ENCODE results near the gene C3orf22. TPM values are rescaled to one million over a fixed set of nuclear protein-coding genes. Genes with fewer than 3 reads are reported as not detected.

The C3orf22 gene
- total and polyA plus RNA-seq, 2 experiments from 2014 or later = not detected

DNA sequence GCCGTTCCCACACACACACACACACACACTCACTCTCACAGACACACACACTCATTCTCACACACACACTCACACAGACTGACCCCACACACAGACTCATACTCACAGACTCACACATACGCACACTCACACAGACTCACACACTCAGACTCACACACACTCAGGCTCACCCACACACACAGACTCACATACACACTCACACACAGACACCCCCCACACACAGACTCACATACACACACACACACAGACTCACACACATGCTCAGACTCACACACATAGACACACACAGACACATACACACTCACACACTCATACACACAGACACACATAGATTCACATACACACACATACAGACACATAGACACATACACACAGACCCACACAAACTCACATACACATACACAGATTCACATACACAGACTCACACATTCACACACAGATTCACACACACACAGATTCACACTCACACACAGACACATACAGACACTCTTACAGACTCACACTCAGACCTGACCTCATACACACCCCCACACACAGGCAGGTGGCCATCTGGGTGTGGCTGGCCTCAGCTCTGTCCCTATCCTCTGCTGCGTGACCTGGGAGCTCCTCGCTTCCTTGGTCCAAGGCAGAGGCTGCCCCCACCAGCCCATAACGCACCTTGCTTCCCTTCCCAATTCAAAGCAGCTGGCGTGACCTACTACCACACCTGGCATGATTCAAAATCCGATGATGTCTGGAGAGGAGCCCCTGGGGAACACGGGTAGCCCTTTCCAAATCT lies 1.9 kb downstream of the C3orf22 start:
- Histone ChIP-seq H3K4me1 (ENCODE audit: insufficient read depth) (no peaks in the 10 kb centered on the region), H3K27ac (no peak overlapping the region), H3K9ac (no peak overlapping the region), H3K4me3 (no peak overlapping the region), H3K27me3 (replicated peaks; ENCODE audit: insufficient read depth) (peaks cover 3% of the 10 kb centered on the region; the same call in 1 of the 2 replicates), H3K9me3 (ENCODE audit: low read depth) (no peaks in the 10 kb centered on the region), H2AFZ (no peak overlapping the region), H3K79me2 (ENCODE audit: insufficient read depth) (no peaks in the 10 kb centered on the region), H3K36me3 (ENCODE audit: low read depth) (no peaks in the 10 kb centered on the region), H3K9me2 (ENCODE audit: insufficient read depth) (no peaks in the 10 kb centered on the region), H3K4me2 (ENCODE audit: unreplicated experiment) (no peak overlapping the region), H3F3A (ENCODE audit: insufficient read depth) (no peaks in the 10 kb centered on the region), H4K20me1 (ENCODE audit: insufficient read depth) (no peaks in the 10 kb centered on the region)
- 73 to 79% methylated on average over 8 of the region's 8 CpGs for WGBS, 2 experiments (ENCODE audit: low coverage in 1 of 2, low lambda C conversion rate in 2 of 2, missing lambda C conversion rate in 2 of 2)
- in situ Hi-C loops (cut with MboI) = no loop called here
- no peak for DNase-seq
- TF ChIP-seq EZH2phosphoT487 (IDR thresholded peaks at IDR 0.05; ENCODE audit: insufficient read depth, low read depth) = no peak

- WGBS, 2 experiments (ENCODE audit: low coverage in 1 of 2, low lambda C conversion rate in 2 of 2, missing lambda C conversion rate in 2 of 2) = 60 to 68% methylated on average over 10 of the region's 10 CpGs
- no peak overlapping the region for H3K27ac ChIP-seq
Observed at GRCh38 chr3:126555795-126556636, 2.7 kb downstream of the C3orf22 start.

DNA sequence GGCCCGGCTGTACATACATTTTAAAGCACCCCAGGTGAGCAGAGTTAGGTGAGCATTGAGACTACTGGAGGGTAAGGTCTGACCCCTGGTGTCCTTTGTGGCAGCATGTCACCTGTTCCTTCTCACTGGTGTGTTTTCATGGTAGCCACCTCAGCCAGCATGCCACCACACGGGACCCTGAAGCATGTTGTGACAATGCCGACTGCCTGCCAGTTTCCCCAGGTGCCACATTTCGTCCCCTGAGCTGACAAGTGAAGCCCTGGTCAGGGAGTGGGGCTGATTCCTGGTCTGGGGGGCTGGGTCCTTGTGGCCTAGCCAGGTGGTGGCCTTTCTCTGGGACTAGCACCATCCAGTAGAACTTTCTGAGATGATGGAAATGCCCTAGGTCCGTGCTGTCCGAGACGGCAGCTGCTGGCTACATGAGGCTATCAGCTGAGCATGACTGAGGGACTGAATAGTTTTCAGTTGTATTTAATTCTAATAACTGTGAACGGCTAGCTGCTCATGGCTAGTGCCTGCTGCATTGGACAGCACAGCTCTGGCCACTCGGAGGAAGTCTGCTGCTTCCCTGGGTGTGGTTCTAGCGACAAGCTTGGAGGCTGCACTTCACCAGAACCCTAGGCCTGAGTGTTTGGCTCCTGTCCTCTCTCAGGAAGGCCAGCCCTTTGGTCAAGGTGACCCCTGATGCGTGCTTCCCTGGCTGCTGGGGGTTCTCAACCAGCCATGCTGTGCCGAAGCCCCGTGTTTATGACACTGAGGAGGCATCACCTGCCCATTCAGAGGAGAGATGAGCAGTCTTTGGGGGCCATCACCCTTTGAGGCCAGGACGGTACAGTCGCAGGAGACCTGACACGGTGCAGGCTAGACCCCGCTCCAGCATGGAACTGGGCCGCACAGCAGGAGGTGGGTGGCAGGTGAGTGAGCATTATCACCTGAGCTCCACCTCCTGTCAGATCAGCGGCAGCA lies 3.9 kb downstream of the C3orf22 start:
- no peaks in the 10 kb centered on the region for H3F3A ChIP-seq (ENCODE audit: insufficient read depth)
- no peak for DNase-seq
- no peaks in the 10 kb centered on the region for H3K79me2 ChIP-seq (ENCODE audit: insufficient read depth)
- no peak overlapping the region for H3K4me3 ChIP-seq
- H3K4me1 ChIP-seq (ENCODE audit: insufficient read depth) = no peaks in the 10 kb centered on the region
- H2AFZ ChIP-seq = no peak overlapping the region
- no peak for TF ChIP-seq EZH2 (IDR thresholded peaks at IDR 0.05; ENCODE audit: insufficient read depth, poor library complexity, severe bottlenecking)
- TF ChIP-seq EZH2phosphoT487 (IDR thresholded peaks at IDR 0.05; ENCODE audit: insufficient read depth, low read depth) = no peak
- no peak overlapping the region for H3K9ac ChIP-seq
- H3K27me3 ChIP-seq (replicated peaks; ENCODE audit: insufficient read depth) = no peaks in the 10 kb centered on the region
- H3K36me3 ChIP-seq (ENCODE audit: low read depth) = no peaks in the 10 kb centered on the region
- 72 to 76% methylated on average over 19 of the region's 19 CpGs for WGBS, 2 experiments (ENCODE audit: low coverage in 1 of 2, low lambda C conversion rate in 2 of 2, missing lambda C conversion rate in 2 of 2)
- no peaks in the 10 kb centered on the region for H4K20me1 ChIP-seq (ENCODE audit: insufficient read depth)
- H3K9me2 ChIP-seq (ENCODE audit: insufficient read depth) = no peaks in the 10 kb centered on the region
- in situ Hi-C loops (cut with MboI) = no loop called here
- H3K27ac ChIP-seq = no peak overlapping the region
- no peak overlapping the region for H3K4me2 ChIP-seq (ENCODE audit: unreplicated experiment)
- no peaks in the 10 kb centered on the region for H3K9me3 ChIP-seq (ENCODE audit: low read depth)

More at GRCh38 chr3:126555795-126556636, 2.7 kb downstream of the C3orf22 start:
- no peaks in the 10 kb centered on the region for H3K9me3 ChIP-seq (ENCODE audit: low read depth)
- no peak overlapping the region for H2AFZ ChIP-seq
- H3K9ac ChIP-seq = no peak overlapping the region
- no peaks in the 10 kb centered on the region for H3F3A ChIP-seq (ENCODE audit: insufficient read depth)
- H3K4me3 ChIP-seq = no peak overlapping the region
- no peaks in the 10 kb centered on the region for H3K36me3 ChIP-seq (ENCODE audit: low read depth)
- no peaks in the 10 kb centered on the region for H3K4me1 ChIP-seq (ENCODE audit: insufficient read depth)
- H4K20me1 ChIP-seq (ENCODE audit: insufficient read depth) = no peaks in the 10 kb centered on the region
- H3K4me2 ChIP-seq (ENCODE audit: unreplicated experiment) = no peak overlapping the region
- in situ Hi-C loops (cut with MboI) = no loop called here
- no peaks in the 10 kb centered on the region; the same call in 1 of the 2 replicates for H3K27me3 ChIP-seq (replicated peaks; ENCODE audit: insufficient read depth)
- TF ChIP-seq EZH2 (IDR thresholded peaks at IDR 0.05; ENCODE audit: insufficient read depth, poor library complexity, severe bottlenecking) = no peak
- TF ChIP-seq EZH2phosphoT487 (IDR thresholded peaks at IDR 0.05; ENCODE audit: insufficient read depth, low read depth) = no peak
- no peaks in the 10 kb centered on the region for H3K9me2 ChIP-seq (ENCODE audit: insufficient read depth)
- H3K79me2 ChIP-seq (ENCODE audit: insufficient read depth) = no peaks in the 10 kb centered on the region
- DNase-seq = no peak
